Upper lobe of left lung (tissue), 6 donors: Measurements from ENCODE around the gene C7orf33. TPM values are rescaled to one million over a fixed set of nuclear protein-coding genes. Genes with fewer than 3 reads are reported as not detected.

Source experiments
- ATAC-seq, 2 donors: fragments of 200-7000 bp; cut with Tn5 transposase; one replicate each; pipeline ENCODE4 v1.9.1; 2022; ENCODE audit warnings: mild to moderate bottlenecking in 2 of 2, moderate library complexity in 2 of 2; ENCODE audit not compliant: low FRiP score in 2 of 2
- DNase-seq, 2 donors: peaks; one replicate each; pipeline ENCODE4 v3.0.0-alpha.2; 2019 to 2020
- H3K27ac ChIP-seq, 4 donors: fragments of 200-600 bp; sonication (generic); one replicate each; pipeline ENCODE4 v1.5.1; 2016 to 2019
- H3K27me3 ChIP-seq, 4 donors: fragments of 200-600 bp; sonication (generic); one replicate each; pipeline ENCODE4 v1.5.1; 2017 to 2019
- H3K36me3 ChIP-seq, 4 donors: fragments of 200-600 bp; sonication (generic); one replicate each; pipeline ENCODE4 v1.5.1; 2016 to 2019
- H3K4me1 ChIP-seq, 4 donors: fragments of 200-600 bp; sonication (generic); one replicate each; pipeline ENCODE4 v1.5.1; 2018 to 2019
- H3K4me3 ChIP-seq, 4 donors: fragments of 200-600 bp; sonication (generic); one replicate each; pipeline ENCODE4 v1.5.1; 2017 to 2019; ENCODE audit warnings: mild to moderate bottlenecking in 2 of 4, moderate library complexity in 1 of 4
- H3K9me3 ChIP-seq, 4 donors: fragments of 200-600 bp; sonication (generic); one replicate each; pipeline ENCODE4 v1.5.1; 2018 to 2019
- CTCF ChIP-seq, 6 experiments: fragments of 450-650 bp in 4 of 6; fragments of 200-600 bp in 2 of 6; sonication (generic) in 2 of 6; IDR thresholded peaks; one replicate each; pipeline ENCODE4 v1.5.1; 2016 to 2019; ENCODE audit warnings: antibody characterized with exemption in 6 of 6
- EP300 ChIP-seq, 4 donors: sonication (generic); formaldehyde crosslinking; IDR thresholded peaks; one replicate each; pipeline ENCODE4 v1.5.1; 2017; ENCODE audit warnings: antibody characterized with exemption in 4 of 4, control low read depth in 2 of 4
- POLR2A ChIP-seq, 4 donors: fragments of 450-650 bp; IDR thresholded peaks; one replicate each; pipeline ENCODE4 v1.5.1; 2016 to 2017; ENCODE audit warnings: antibody characterized with exemption in 4 of 4, mild to moderate bottlenecking in 2 of 4
- POLR2AphosphoS5 ChIP-seq, 2 donors: sonication (generic); formaldehyde crosslinking; IDR thresholded peaks; one replicate each; pipeline ENCODE4 v1.5.1; 2017; ENCODE audit warnings: antibody characterized with exemption in 2 of 2
- WGBS, 2 donors: methylation state at CpG; one replicate each; pipeline ENCODE4 v1.1.5; 2017 to 2018; 5-methylcytosine and 5-hydroxymethylcytosine counted together
- total RNA-seq, 6 donors: library from RNA; depleted of rRNA in 4 of 6; stranded (reverse); fragments of >200 nt in 4 of 6; gene quantifications; one replicate each; pipeline versions ENCODE4 v1.1.0 to v1.2.1, GENCODE V29; 2016 to 2021
- donor health status: DM: no; HTN: no; CAD: no; lungs with moderate emphysema.
- donor health status: DM: no; HTN: yes; CAD: no; lungs with severe emphysema.

C7orf33 gene
- total RNA-seq, 6 donors from 2014 or later: not detected

GRCh38 chr7:148579366-148579765, 11.2 kb upstream of the C7orf33 start:
- no peak overlapping the region for H3K4me3 ChIP-seq
- WGBS, 2 donors: 81 to 90% methylated on average over 4 of the region's 4 CpGs
- no peak for DNase-seq
- H3K4me1 ChIP-seq: no peaks in the 10 kb centered on the region
- H3K36me3 ChIP-seq: no peaks in the 10 kb centered on the region
- no peaks in the 10 kb centered on the region for H3K9me3 ChIP-seq
- ATAC-seq: no peak
- no peak overlapping the region for H3K27ac ChIP-seq
- H3K27me3 ChIP-seq: no peaks in the 10 kb centered on the region
- TF ChIP-seq POLR2A (IDR thresholded peaks at IDR 0.05) (no peak), POLR2AphosphoS5 (IDR thresholded peaks at IDR 0.05) (no peak), EP300 (IDR thresholded peaks at IDR 0.05) (no peak)

GRCh38 chr7:148580446-148580845, 10.1 kb upstream of the C7orf33 start:
- no peaks in the 10 kb centered on the region for H3K9me3 ChIP-seq
- no peak overlapping the region for H3K4me3 ChIP-seq
- no peak overlapping the region for H3K27ac ChIP-seq
- TF ChIP-seq CTCF (IDR thresholded peaks at IDR 0.05) (no peak), POLR2A (IDR thresholded peaks at IDR 0.05) (no peak), POLR2AphosphoS5 (IDR thresholded peaks at IDR 0.05) (no peak), EP300 (IDR thresholded peaks at IDR 0.05) (no peak)
- 88 to 89% methylated on average over 6 of the region's 6 CpGs for WGBS, 2 donors
- DNase-seq: no peak
- no peaks in the 10 kb centered on the region for H3K4me1 ChIP-seq
- H3K27me3 ChIP-seq: no peaks in the 10 kb centered on the region
- ATAC-seq: no peak
- no peaks in the 10 kb centered on the region for H3K36me3 ChIP-seq

GRCh38 chr7:148581624-148582023, 8.9 kb upstream of the C7orf33 start:
- WGBS, 2 donors: 63 to 81% methylated on average over 3 of the region's 3 CpGs
- no peak overlapping the region for H3K4me3 ChIP-seq
- H3K9me3 ChIP-seq: no peaks in the 10 kb centered on the region
- no peaks in the 10 kb centered on the region for H3K4me1 ChIP-seq
- DNase-seq (no peak), ATAC-seq (no peak)
- no peaks in the 10 kb centered on the region for H3K36me3 ChIP-seq
- H3K27ac ChIP-seq: no peak overlapping the region
- no peaks in the 10 kb centered on the region for H3K27me3 ChIP-seq
- no peak for TF ChIP-seq EP300 (IDR thresholded peaks at IDR 0.05)
- no peak for TF ChIP-seq POLR2AphosphoS5 (IDR thresholded peaks at IDR 0.05)
- TF ChIP-seq CTCF (IDR thresholded peaks at IDR 0.05): no peak
- TF ChIP-seq POLR2A (IDR thresholded peaks at IDR 0.05): no peak

GRCh38 chr7:148584154-148584827, 6.3 kb upstream of the C7orf33 start:
- WGBS, 2 donors: 45% methylated on average over 5 of the region's 5 CpGs
- Histone ChIP-seq H3K36me3 (no peaks in the 10 kb centered on the region), H3K9me3 (no peaks in the 10 kb centered on the region), H3K4me3 (no peak overlapping the region), H3K27ac (no peak overlapping the region), H3K4me1 (no peaks in the 10 kb centered on the region), H3K27me3 (no peaks in the 10 kb centered on the region)
- ATAC-seq: no peak
- TF ChIP-seq POLR2AphosphoS5 (IDR thresholded peaks at IDR 0.05) (no peak), POLR2A (IDR thresholded peaks at IDR 0.05) (no peak), EP300 (IDR thresholded peaks at IDR 0.05) (no peak), CTCF (IDR thresholded peaks at IDR 0.05) (no peak)
- no peak for DNase-seq

GRCh38 chr7:148585399-148585798, 5.2 kb upstream of the C7orf33 start:
- DNase-seq (no peak), ATAC-seq (peak in 1 of 2 donors; percentile 45)
- H3K27ac ChIP-seq: no peak overlapping the region
- H3K4me1 ChIP-seq: no peaks in the 10 kb centered on the region
- TF ChIP-seq POLR2AphosphoS5 (IDR thresholded peaks at IDR 0.05) (no peak), CTCF (IDR thresholded peaks at IDR 0.05) (no peak), EP300 (IDR thresholded peaks at IDR 0.05) (no peak), POLR2A (IDR thresholded peaks at IDR 0.05) (no peak)
- WGBS, 2 donors: 93 to 97% methylated on average over 7 of the region's 7 CpGs
- no peaks in the 10 kb centered on the region for H3K36me3 ChIP-seq
- H3K9me3 ChIP-seq: no peaks in the 10 kb centered on the region
- H3K4me3 ChIP-seq: no peak overlapping the region
- no peaks in the 10 kb centered on the region for H3K27me3 ChIP-seq
